Loucy (cell line): ENCODE measurements around the gene CBX7.
"Not testable (repeated sequence)": the region's sequence is repeated elsewhere in the genome, so short reads cannot be mapped to it uniquely, and the experiment has no call there.

Source experiments
- EZH2phosphoT487 ChIP-seq: fragments of 200-600 bp; IDR thresholded peaks from 2 replicates; pipeline ENCODE4 v1.6.1; 2018; ENCODE audit warnings: antibody characterized with exemption, mild to moderate bottlenecking, moderate library complexity, borderline replicate concordance
- TF ChIP-seq, protein P1 (sequence below): fragments of 200-600 bp; sonication (generic); conservative IDR thresholded peaks from 2 replicates; pipeline ENCODE4 v1.5.1; 2014; ENCODE audit warnings: mild to moderate bottlenecking, antibody characterized with exemption, low read length

DNA sequence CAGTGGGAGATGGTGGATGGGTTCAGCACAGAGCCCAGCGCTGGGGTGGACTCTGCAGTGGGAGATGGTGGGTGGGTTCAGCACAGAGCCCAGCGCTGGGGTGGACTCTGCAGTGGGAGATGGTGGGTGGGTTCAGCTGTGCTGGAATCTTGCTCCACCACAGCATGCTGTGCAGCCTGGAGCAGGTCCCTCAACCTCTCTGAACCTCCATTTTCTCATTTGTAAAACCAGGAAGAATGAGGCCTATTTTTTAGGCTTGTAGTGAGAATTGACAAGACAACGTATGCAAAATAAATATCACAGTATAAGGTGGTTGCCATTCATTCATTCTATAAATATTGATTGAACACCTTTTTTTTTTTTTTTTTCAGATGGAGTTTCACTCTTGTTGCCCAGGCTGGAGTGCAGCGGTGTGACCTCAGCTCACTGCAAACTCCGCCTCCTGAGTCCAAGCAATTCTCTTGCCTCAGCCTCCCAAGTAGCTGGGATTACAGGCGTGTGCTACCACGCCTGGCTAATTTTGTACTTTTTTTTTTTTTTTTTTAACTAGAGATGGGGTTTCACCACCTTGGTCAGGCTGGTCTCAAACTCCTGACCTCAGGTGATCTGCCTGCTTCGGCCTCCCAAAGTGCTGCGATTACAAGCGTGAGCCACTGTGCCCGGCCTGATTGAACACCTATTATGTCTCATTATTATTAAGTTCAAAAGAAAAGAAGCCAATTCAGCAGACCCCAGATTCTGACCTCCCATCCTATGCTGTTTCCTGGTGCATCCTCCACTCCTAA, 20.0 kb upstream of the CBX7 start:
- TF ChIP-seq, protein P1, sequence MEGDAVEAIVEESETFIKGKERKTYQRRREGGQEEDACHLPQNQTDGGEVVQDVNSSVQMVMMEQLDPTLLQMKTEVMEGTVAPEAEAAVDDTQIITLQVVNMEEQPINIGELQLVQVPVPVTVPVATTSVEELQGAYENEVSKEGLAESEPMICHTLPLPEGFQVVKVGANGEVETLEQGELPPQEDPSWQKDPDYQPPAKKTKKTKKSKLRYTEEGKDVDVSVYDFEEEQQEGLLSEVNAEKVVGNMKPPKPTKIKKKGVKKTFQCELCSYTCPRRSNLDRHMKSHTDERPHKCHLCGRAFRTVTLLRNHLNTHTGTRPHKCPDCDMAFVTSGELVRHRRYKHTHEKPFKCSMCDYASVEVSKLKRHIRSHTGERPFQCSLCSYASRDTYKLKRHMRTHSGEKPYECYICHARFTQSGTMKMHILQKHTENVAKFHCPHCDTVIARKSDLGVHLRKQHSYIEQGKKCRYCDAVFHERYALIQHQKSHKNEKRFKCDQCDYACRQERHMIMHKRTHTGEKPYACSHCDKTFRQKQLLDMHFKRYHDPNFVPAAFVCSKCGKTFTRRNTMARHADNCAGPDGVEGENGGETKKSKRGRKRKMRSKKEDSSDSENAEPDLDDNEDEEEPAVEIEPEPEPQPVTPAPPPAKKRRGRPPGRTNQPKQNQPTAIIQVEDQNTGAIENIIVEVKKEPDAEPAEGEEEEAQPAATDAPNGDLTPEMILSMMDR: not testable (repeated sequence)
- TF ChIP-seq EZH2phosphoT487: not testable (repeated sequence)
